Kidney (tissue), 14 donors: Measurements from ENCODE around the gene GET3. TPM values are rescaled to one million over a fixed set of nuclear protein-coding genes. Genes with fewer than 3 reads are reported as not detected.
A peak's percentile ranks its signal among the peaks of the same experiment; 100 is the strongest.

Experiments
- DNase-seq, 5 donors: peaks; one replicate each; pipeline ENCODE4 v3.0.0-alpha.2; 2013 to 2020
- FAIRE-seq: peaks from 2 replicates; lab custom pipeline; 2012; peaks lifted over from hg19 to GRCh38; lab: Jason Lieb, UNC
- H3K27ac ChIP-seq, 2 donors: one replicate each; pipeline ENCODE4 v1.7.0; 2013; ENCODE audit warnings: low read depth in 2 of 2, low read length in 2 of 2, inconsistent platforms in 1 of 2
- H3K27me3 ChIP-seq: one replicate; pipeline ENCODE4 v1.7.1; 2013; ENCODE audit warnings: low read length, inconsistent platforms; ENCODE audit not compliant: control insufficient read depth, insufficient read depth
- H3K36me3 ChIP-seq, 3 donors: one replicate each; pipeline versions ENCODE4 v1.7.0 to v1.7.1; 2013; ENCODE audit warnings: low read length in 3 of 3, control low read depth in 1 of 3, inconsistent platforms in 1 of 3; ENCODE audit not compliant: insufficient read depth in 3 of 3, control insufficient read depth in 2 of 3
- H3K4me1 ChIP-seq, 3 donors: one replicate each; pipeline versions ENCODE4 v1.7.0 to v1.7.1; 2013; ENCODE audit warnings: low read length in 3 of 3, inconsistent platforms in 1 of 3, low read depth in 1 of 3; ENCODE audit not compliant: control insufficient read depth in 2 of 3, insufficient read depth in 2 of 3
- H3K4me3 ChIP-seq, 3 donors: one replicate each; pipeline versions ENCODE4 v1.7.0 to v1.8.1; 2013; ENCODE audit warnings: low read length in 3 of 3, control low read depth in 1 of 3, inconsistent platforms in 1 of 3
- H3K9ac ChIP-seq, 3 donors: one replicate each; pipeline versions ENCODE4 v1.7.0 to v1.7.1; 2013; ENCODE audit warnings: low read length in 3 of 3, control low read depth in 1 of 3, inconsistent platforms in 1 of 3
- H3K9me3 ChIP-seq, 3 donors: one replicate each; pipeline versions ENCODE4 v1.7.0 to v1.7.1; 2013; ENCODE audit warnings: low read length in 3 of 3, control low read depth in 1 of 3, inconsistent platforms in 1 of 3; ENCODE audit not compliant: control insufficient read depth in 2 of 3, insufficient read depth in 1 of 3
- CTCF ChIP-seq: IDR thresholded peaks from 3 replicates; pipeline ENCODE4 v1.5.1; 2012; ENCODE audit warnings: mild to moderate bottlenecking, moderate library complexity, borderline replicate concordance; ENCODE audit not compliant: insufficient read depth; ENCODE audit errors: extremely low read depth
- intact Hi-C: fragments of 100-400 bp; cut with DNase I; formaldehyde crosslinking; loops from one replicate; pipeline ENCODE4 v1.11.1; 2022
- polyA plus RNA-seq: library from polyadenylated mRNA; stranded (reverse); fragments of 350-450 nt; fragmentation: Illumina TruSeq; extraction: RNeasy Lipid Tissue Mini Kit (QIAGEN cat#74804); gene quantifications from one replicate; pipeline ENCODE4 v1.2.3, GENCODE V29; 2014; ENCODE audit warnings: low read depth, low replicate concordance; ENCODE audit not compliant: insufficient read depth
- total RNA-seq: library from RNA; stranded (reverse); fragmentation: NEBNext Ultra II Directional; extraction: Animal tissue kit (Norgen Biotek cat#: 25700); gene quantifications from one replicate; pipeline ENCODE4 v1.2.1, GENCODE V29; 2021
- donor health status: control.
- donor health status: control.
- donor health status: control.
- donor health status: control.
- donor health status: control.
- donor health status: DM: yes; HTN: yes; CAD: no.
- donor health status: Normal renal cell carcinoma (clear cell type).

The GET3 gene
- total and polyA plus RNA-seq, 2 donors from 2014 or later, result 71.3 to 132 TPM

GRCh38 chr19:12788682-12789097 lies 51.4 kb downstream of the GET3 start:
- FAIRE-seq (no peak), DNase-seq (peak; percentile 66 to 94 (median 90))
- H3K27me3 ChIP-seq, result no peaks in the 10 kb centered on the region
- H3K27ac ChIP-seq, result peak overlapping the region; percentile 100
- no peaks in the 10 kb centered on the region for H3K9me3 ChIP-seq
- TF ChIP-seq CTCF, result no peak
- peaks cover 6 to 48% (median 36%) of the 10 kb centered on the region in 3 donors for H3K4me1 ChIP-seq
- H3K4me3 ChIP-seq, result peak overlapping the region; percentile 1 to 97 (median 61)
- intact Hi-C loops, result no loop called here
- H3K9ac ChIP-seq, result peak overlapping the region in 2 of 3 donors; percentile 41 to 70
- H3K36me3 ChIP-seq, result no peaks in the 10 kb centered on the region

DNA sequence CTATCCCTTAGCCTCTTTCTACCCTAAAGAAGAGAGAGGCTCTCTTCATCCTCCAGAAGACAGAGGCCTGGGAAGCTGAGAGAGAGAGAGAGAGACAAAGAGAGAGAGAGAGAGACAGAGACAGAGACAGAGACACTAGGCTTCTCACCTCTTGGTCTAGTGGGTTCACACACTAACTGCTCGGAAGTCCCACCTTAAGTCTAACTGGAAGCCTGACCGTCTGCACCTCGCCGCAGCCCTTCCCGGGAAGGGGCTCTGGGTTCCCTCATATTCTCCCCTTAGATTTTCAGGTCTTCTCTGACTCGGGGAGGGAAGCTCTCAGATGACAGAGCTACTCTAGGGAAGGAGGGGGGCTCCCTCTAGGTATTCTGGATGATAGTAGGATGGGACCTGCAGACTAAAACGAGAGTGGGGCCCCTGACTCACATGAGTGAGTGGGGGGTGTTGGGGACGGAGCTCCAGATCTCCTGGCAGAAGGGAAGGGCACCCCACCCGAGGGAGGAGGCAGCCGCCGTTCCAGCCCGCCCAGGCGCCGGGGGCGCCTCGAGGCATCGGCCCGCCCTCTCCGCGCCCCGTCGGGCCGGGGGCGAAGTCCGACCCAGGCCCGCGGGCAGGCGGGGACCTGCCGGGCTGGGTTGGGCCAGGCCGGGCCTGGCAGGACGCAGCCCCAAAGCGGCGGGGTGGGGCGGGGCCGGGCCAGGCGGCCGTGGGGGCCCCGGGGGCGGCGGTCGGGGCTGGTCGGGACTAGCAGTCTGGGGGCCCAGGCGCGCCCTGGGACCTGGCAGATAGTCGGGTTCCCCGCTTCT lies 52.0 kb downstream of the GET3 start:
- no peak for FAIRE-seq
- intact Hi-C loops, result no loop called here

GRCh38 chr19:12789904-12790619 lies 52.8 kb downstream of the GET3 start:
- Histone ChIP-seq H3K27me3 (no peaks in the 10 kb centered on the region), H3K27ac (peak overlapping the region; percentile 100), H3K9me3 (no peaks in the 10 kb centered on the region), H3K4me1 (peaks cover 6 to 36% (median 29%) of the 10 kb centered on the region in 3 donors), H3K9ac (peak overlapping the region in 2 of 3 donors; percentile 93 to 95), H3K4me3 (peak overlapping the region; percentile 44 to 97 (median 80)), H3K36me3 (no peaks in the 10 kb centered on the region)
- no peak for TF ChIP-seq CTCF
- DNase-seq (peak; percentile 96 to 100 (median 97)), FAIRE-seq (no peak)
- intact Hi-C loops, result loop anchor here (10.0 kb wide), 1 partner anchor 115 kb away; no protein-coding TSS in a partner anchor

More for the DNA sequence above, 52.0 kb downstream of the GET3 start:
- H3K9ac ChIP-seq, result peak overlapping the region in 2 of 3 donors; percentile 41 to 70
- H3K27ac ChIP-seq, result peak overlapping the region; percentile 100
- H3K9me3 ChIP-seq, result no peaks in the 10 kb centered on the region
- TF ChIP-seq CTCF, result no peak
- H3K4me3 ChIP-seq, result peak overlapping the region; percentile 1 to 97 (median 61)
- DNase-seq, result peak in 1 of 5 donors; percentile 81
- H3K27me3 ChIP-seq, result no peaks in the 10 kb centered on the region
- peaks cover 6 to 43% (median 32%) of the 10 kb centered on the region in 3 donors for H3K4me1 ChIP-seq
- no peaks in the 10 kb centered on the region for H3K36me3 ChIP-seq
